A673 (cell line): ENCODE data around the gene MRPL54. TPM values are rescaled to one million over a fixed set of nuclear protein-coding genes. Genes with fewer than 3 reads are reported as not detected.

Experiments
- BruUV-seq: library from RNA; stranded (reverse); fragments of 400-500 nt; replicated peaks from 2 replicates; lab custom pipeline; 2021; lab: Mats Ljungman, UMichigan
- CTCF ChIA-PET: fragments of 300-600 bp; sonication (Branson Sonifier 250); formaldehyde crosslinking; loops from one replicate; lab custom pipeline; 2022; ENCODE audit warnings: antibody characterized with exemption; lab: Charles Lee
- POLR2A ChIA-PET: fragments of 300-600 bp; sonication (Branson Sonifier 250); formaldehyde crosslinking; loops from one replicate; lab custom pipeline; 2022; ENCODE audit warnings: antibody characterized with exemption; ENCODE audit not compliant: low non-redundant PET; lab: Charles Lee
- DNase-seq: peaks from one replicate; pipeline ENCODE4 v3.0.0-alpha.2; 2015; ENCODE audit warnings: low spot score
- H3K27ac ChIP-seq: fragments of 200-600 bp; sonication (generic); 2 replicates; pipeline ENCODE4 v1.5.1; 2016; ENCODE audit warnings: mixed run types, low read depth, mild to moderate bottlenecking, mixed read lengths, antibody characterized with exemption, low read length; ENCODE audit not compliant: poor library complexity, severe bottlenecking
- H3K27me3 ChIP-seq: fragments of 200-600 bp; sonication (generic); replicated peaks from 2 replicates; pipeline ENCODE4 v1.6.1; 2017; ENCODE audit warnings: mixed run types, low read depth, mild to moderate bottlenecking, mixed read lengths, antibody characterized with exemption, low read length; ENCODE audit not compliant: insufficient read depth, poor library complexity
- H3K36me3 ChIP-seq: fragments of 200-600 bp; sonication (generic); 2 replicates; pipeline ENCODE4 v1.6.1; 2016; ENCODE audit warnings: mixed run types, mild to moderate bottlenecking, mixed read lengths, antibody characterized with exemption, low read length; ENCODE audit not compliant: insufficient read depth, poor library complexity, severe bottlenecking
- H3K4me1 ChIP-seq: fragments of 200-600 bp; sonication (generic); 2 replicates; pipeline ENCODE4 v1.6.1; 2017; ENCODE audit warnings: mixed run types, mild to moderate bottlenecking, mixed read lengths, antibody characterized with exemption, low read length; ENCODE audit not compliant: insufficient read depth, poor library complexity, severe bottlenecking
- H3K4me3 ChIP-seq: fragments of 200-600 bp; sonication (generic); 2 replicates; pipeline ENCODE4 v1.5.1; 2016; ENCODE audit warnings: low read depth, mixed run types, mild to moderate bottlenecking, mixed read lengths, low read length; ENCODE audit not compliant: poor library complexity, severe bottlenecking
- H3K9me3 ChIP-seq: fragments of 200-600 bp; sonication (generic); 2 replicates; pipeline ENCODE4 v1.6.1; 2016; ENCODE audit warnings: mixed run types, low read depth, mild to moderate bottlenecking, mixed read lengths, antibody characterized with exemption, low read length; ENCODE audit not compliant: poor library complexity, severe bottlenecking
- EZH2 ChIP-seq: fragments of 200-600 bp; sonication (generic); IDR thresholded peaks from 2 replicates; pipeline ENCODE4 v1.6.1; 2017; ENCODE audit warnings: borderline replicate concordance, low read depth, mild to moderate bottlenecking, mixed read lengths, antibody characterized with exemption, low read length; ENCODE audit not compliant: poor library complexity, severe bottlenecking
- intact Hi-C: fragments of 100-400 bp; cut with micrococcal nuclease; formaldehyde crosslinking; loops from one replicate; pipeline ENCODE4 v1.10.0; 2022; ENCODE audit not compliant: unreplicated experiment
- total RNA-seq: library from RNA; stranded (reverse); gene quantifications from 2 replicates; pipeline ENCODE4 v1.2.3, GENCODE V29; 2021
- TF ChIP-seq, protein P1 (sequence below): fragments of 300-800, 200-600 bp; sonication (generic); conservative IDR thresholded peaks from 2 replicates; pipeline ENCODE4 v1.5.1; 2017; ENCODE audit warnings: low read depth, mild to moderate bottlenecking, antibody characterized with exemption, low read length, moderate library complexity, mixed read lengths

Gene MRPL54
- total RNA-seq, 1 experiment from 2014 or later = 51.3 TPM

- BruUV-seq = no TSS peak
- TF ChIP-seq EZH2 = no peak
- TF ChIP-seq, protein P1, sequence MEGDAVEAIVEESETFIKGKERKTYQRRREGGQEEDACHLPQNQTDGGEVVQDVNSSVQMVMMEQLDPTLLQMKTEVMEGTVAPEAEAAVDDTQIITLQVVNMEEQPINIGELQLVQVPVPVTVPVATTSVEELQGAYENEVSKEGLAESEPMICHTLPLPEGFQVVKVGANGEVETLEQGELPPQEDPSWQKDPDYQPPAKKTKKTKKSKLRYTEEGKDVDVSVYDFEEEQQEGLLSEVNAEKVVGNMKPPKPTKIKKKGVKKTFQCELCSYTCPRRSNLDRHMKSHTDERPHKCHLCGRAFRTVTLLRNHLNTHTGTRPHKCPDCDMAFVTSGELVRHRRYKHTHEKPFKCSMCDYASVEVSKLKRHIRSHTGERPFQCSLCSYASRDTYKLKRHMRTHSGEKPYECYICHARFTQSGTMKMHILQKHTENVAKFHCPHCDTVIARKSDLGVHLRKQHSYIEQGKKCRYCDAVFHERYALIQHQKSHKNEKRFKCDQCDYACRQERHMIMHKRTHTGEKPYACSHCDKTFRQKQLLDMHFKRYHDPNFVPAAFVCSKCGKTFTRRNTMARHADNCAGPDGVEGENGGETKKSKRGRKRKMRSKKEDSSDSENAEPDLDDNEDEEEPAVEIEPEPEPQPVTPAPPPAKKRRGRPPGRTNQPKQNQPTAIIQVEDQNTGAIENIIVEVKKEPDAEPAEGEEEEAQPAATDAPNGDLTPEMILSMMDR = no peak
- no peaks in the 10 kb centered on the region for H3K4me1 ChIP-seq
- no peak for DNase-seq
- intact Hi-C loops = loop anchor here (10.0 kb wide), 1 partner anchor 162 kb away; no protein-coding TSS in a partner anchor
- H3K27ac ChIP-seq = no peak overlapping the region
- H3K9me3 ChIP-seq = no peaks in the 10 kb centered on the region
- H3K27me3 ChIP-seq = no peaks in the 10 kb centered on the region
- H3K4me3 ChIP-seq = no peak overlapping the region
- H3K36me3 ChIP-seq = no peaks in the 10 kb centered on the region
- CTCF ChIA-PET = interaction anchor here (0.7 kb wide), 1 partner anchor 379 kb away, joined by 5 read pairs; no protein-coding TSS in a partner anchor
- POLR2A ChIA-PET = no interaction called here
Measured at GRCh38 chr19:3816566-3817218, 54.2 kb downstream of the MRPL54 start.

Other genes starting within 250 kb of the MRPL54 start
- gene TEKTIP1, start 223.5 kb upstream of the MRPL54 start, total RNA-seq = 4.2 and 7.7 TPM in 2 replicates
- gene MFSD12, start 205.1 kb upstream of the MRPL54 start, total RNA-seq = 44.7 and 48.2 TPM in 2 replicates
- 53.9 and 71.5 TPM in 2 replicates for gene HMG20B, start 189.7 kb upstream of the MRPL54 start, total RNA-seq
- 0.34 and 1.2 TPM in 2 replicates for gene GIPC3, start 177.2 kb upstream of the MRPL54 start, total RNA-seq
- 0.56 and 0.70 TPM in 2 replicates for gene TBXA2R, start 155.8 kb upstream of the MRPL54 start, total RNA-seq
- 35.9 and 36.3 TPM in 2 replicates for gene CACTIN, start 135.9 kb upstream of the MRPL54 start, total RNA-seq
- gene PIP5K1C, start 62.2 kb upstream of the MRPL54 start, total RNA-seq = 35.5 and 36.8 TPM in 2 replicates
- 0.63 TPM in 1 of 2 replicates, not detected in the other for gene TJP3, start 54.3 kb upstream of the MRPL54 start, total RNA-seq
- gene APBA3, start 990 bp upstream of the MRPL54 start, total RNA-seq = 30.0 and 32.6 TPM in 2 replicates
- gene RAX2, start 9.5 kb downstream of the MRPL54 start, total RNA-seq = not detected in 2 replicates
- 2.0 and 3.5 TPM in 2 replicates for gene MATK, start 23.7 kb downstream of the MRPL54 start, total RNA-seq
- gene ZFR2, start 106.4 kb downstream of the MRPL54 start, total RNA-seq = 1.7 and 2.0 TPM in 2 replicates
- 0.76 and 0.95 TPM in 2 replicates for gene ATCAY, start 118.0 kb downstream of the MRPL54 start, total RNA-seq
- not detected in 2 replicates for gene NMRK2, start 170.4 kb downstream of the MRPL54 start, total RNA-seq
- gene DAPK3, start 208.4 kb downstream of the MRPL54 start, total RNA-seq = 58.3 and 65.9 TPM in 2 replicates
- gene EEF2, start 222.8 kb downstream of the MRPL54 start, total RNA-seq = 2,701 and 2,706 TPM in 2 replicates
- 48.1 and 59.1 TPM in 2 replicates for gene PIAS4, start 245.1 kb downstream of the MRPL54 start, total RNA-seq